Stimulated activated naive CD4-positive, alpha-beta T cell (primary cell): ENCODE measurements around the gene MKRN3.

Experiments used
- DNase-seq, 6 experiments: peaks; one replicate each; lab custom pipeline; 2025; lab: John Stamatoyannopoulos, UW

Gene MKRN3

DNA sequence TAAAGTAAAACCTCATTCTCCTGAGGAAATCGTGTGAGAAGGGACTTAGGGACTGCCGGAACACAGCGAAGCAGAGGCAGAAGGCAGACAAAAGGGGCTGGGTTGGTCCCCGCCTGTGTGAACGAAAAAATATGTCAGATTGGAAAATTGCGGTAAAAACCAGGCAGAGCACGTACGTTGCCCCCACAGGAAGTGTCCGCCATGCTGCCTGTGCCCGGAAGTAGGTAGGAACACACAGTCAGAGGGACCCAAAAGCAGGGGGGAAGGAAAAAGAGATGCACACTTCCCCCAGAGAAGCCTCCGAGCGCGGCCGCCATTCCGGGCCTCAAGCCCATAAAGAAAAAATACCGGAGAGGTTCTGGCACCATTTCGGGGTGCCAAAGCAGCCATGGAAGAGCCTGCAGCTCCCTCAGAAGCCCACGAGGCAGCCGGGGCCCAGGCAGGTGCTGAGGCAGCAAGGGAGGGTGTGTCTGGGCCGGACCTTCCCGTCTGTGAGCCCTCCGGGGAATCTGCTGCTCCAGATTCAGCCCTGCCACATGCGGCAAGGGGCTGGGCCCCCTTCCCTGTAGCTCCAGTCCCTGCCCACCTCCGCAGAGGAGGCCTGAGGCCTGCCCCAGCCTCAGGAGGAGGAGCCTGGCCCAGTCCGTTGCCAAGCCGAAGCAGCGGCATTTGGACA lies at the start of gene MKRN3:
Gene MKRN3 (plus strand): TSS at position 280 of the 676 bp plus-strand sequence. CDS start 109 bp downstream, at position 389.
- DNase-seq: peak; percentile 1 to 48 (median 41)

DNA sequence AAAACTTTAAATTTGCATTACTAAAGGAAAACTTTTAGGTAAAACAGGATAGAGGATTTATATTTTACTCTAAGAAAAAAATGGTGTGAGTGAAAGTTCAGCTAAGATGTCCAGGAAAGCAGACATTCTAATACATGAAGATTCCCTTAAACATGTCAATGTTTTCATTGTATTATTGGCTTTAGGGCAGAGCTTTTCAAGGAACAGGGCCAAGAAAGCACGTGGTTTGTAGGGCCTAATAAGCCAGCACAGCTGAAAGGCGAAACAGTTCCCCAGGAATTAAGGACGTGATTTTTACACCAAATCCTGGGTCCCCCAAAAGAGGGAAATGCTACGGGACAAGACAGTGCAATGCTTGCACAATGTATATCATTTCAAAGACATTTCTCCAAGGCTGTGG lies 48.6 kb upstream of the MKRN3 start:
- no peak for DNase-seq

DNA sequence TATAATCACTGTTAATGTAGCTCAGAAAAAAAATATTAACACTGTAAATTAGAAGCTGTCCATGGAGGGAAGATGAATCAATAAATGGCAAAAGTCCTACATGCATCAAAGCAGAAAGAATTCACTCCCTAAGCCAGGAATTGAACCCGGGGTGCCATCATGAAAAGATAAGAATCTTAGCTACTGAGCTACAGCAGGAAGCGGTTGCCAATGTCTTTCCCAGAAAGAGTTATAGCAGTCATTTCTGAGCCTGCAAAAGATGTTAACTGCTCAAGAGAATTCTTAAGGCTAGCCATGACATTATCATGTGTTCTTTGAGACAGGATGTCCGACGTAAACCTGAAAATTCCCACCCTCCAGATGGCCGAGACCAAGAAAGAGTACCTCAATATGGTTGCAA lies 47.4 kb upstream of the MKRN3 start:
- DNase-seq: no peak

DNA sequence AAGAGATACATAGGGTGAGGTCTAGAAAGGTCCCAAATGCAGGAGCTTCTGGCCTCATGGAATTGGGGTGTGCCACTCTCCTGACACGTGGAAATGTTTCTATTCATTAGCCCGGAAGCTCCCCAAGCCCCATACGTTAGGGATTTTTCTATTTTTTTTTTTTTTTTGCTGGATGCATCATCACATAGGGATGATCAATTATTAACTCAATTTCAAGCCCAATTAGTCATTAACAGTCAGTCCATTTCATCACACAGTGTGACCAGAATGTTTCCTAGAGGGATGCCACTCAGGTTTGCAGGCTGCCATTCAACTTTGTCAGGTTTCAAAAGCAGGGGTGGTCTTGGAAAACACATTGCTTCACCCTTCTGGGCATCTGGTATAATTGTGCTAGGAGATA lies 40.7 kb upstream of the MKRN3 start:
- no peak for DNase-seq

DNA sequence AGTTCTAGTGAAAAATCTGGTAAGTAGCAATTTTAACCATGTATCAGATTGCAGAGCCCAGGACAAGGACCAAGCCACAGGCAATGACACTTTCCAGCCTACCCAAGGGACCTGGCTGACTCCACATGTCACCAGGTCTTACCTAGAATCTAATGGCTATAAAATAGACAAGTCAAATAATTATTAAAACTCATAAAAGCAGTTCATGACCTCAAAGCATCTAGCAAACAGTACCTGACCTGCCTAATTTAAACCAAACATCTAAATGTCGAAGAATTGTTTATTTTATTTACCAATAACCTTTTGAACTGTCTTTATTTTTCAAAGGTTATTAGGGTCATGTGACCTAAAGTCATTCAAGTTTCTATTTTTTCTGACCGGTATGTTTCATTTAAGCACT lies 35.6 kb upstream of the MKRN3 start:
- DNase-seq: no peak

DNA sequence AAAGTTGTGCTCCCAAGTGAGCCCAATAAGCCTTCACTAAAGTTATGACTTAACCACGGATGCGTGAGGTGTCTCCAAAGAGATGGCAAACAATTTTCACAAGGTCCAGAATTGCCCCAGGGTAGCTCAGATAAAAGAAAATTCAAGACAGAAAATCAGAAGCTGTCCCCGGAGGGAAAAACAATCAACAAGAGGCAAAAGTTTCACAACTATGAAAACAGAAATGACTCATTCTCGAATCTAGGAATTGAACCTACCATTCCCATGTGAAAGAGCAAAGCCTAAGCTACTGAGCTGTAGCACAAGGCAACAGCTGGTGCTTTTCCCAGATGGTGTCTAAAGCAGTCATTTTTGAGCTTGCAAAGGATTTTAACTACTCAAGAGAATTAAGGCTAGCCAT lies 33.5 kb upstream of the MKRN3 start:
- DNase-seq: no peak

DNA sequence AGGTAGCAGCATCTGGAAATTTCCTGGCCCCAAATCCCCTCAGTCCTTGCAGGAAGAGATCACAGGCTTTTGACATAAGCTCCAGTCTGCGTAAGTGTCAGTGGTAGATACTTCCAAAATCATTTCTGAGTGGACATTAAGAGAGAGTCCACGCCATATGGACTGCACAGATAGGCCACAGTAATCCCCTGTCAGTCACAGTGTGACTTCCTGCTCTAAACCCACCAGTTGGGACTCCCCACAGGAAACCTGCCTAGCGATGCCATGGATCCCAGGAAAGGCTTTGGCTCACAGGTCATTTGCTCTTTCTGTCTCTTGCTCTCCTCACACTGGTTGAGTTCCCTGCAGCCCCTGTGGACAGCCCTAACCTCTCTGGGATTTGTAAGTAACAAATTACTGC lies 28.8 kb upstream of the MKRN3 start:
- no peak for DNase-seq

DNA sequence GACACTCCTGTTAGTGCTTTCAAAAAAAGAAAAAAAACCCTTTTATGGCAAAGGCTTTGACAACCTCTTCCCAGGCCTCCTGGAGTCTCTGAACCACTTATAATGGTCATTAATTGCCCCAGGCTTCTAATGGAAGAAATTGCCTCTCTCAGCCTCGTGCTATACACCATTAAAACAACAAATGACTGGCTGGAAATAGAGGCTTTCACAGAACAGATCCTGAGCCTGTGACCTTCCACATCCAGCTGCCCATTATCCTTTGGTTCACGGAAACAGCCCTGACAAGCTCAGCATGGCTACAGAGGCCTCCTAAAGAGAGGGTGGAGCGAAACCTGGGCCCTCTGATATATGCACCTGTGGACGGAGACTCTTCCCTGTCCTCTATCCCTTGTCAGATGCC lies 26.8 kb upstream of the MKRN3 start:
- DNase-seq: no peak

DNA sequence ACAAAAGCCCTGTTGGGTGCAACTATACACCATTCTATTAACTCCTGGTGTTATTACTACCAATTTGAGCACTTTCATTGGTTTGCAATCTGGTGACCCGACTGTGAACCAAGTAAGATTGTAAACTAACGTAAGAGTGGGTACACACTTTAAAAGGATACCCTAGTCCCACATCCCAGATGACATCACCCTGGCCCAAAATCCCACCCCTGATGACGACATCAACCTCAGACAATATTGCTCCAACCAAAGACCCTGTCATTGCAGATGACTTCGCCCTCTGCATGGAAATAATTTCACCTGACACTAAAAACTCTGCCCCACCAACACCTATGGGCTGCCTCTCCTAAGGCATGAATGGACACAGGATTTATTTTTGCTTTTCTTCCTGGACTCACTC lies 25.6 kb upstream of the MKRN3 start:
- DNase-seq: no peak

DNA sequence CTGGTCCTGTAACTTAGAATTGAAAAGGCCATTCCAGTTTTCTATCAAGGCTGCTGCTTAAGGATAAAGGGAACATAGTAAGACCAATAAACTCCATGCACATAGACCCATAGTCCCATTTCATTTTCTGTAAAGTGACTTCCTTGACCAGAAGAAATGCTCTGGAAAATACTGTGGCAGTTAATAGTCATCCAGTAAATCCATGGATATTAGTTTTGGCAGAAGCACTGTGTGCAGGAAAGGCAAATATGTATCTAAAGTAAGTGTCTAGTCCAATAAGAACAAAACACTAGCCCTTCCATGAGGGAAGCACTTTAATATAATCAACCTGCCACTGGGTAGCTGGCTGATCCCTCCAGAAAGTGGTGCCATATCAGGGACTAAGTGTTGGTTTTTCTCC lies 19.3 kb upstream of the MKRN3 start:
- DNase-seq: no peak

DNA sequence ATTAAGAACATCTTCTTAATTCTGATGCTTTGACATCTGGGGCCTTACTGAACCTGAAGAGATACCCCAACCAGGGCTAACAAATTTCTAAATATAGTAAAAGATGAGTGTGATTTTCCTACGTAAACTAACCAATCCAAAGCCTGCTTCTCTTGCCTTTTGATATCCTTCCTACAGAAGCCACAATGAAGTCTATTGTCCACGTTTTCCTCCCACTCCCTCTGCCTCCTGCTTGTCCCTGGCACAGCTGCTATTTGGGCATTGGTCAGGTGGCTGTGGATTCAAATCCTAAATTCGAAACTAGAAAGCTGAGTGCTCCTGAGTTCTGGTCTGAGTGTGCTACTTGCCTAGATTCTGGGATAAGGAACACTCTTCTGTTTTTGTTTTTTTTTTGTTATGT lies 17.4 kb upstream of the MKRN3 start:
- DNase-seq: no peak

DNA sequence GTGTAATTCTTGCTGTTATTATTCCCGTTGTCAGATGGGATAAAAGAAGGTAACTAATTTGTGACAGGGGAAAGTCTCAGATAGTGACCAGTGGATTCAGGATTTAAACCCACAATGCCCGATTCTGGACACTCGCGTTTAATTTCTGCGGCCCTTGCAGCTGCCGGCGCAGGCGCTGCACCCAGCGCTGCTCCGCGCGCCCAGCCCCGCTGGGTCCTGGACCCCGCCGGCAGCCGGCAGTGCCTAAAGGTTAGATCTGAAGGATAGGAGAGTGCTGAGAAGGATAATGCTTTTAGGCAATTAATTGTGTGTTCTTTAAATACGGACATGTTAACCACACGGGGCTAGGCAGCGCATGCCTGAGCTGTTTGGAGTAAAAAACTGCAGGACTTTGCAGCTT lies 3.6 kb upstream of the MKRN3 start:
- no peak for DNase-seq

DNA sequence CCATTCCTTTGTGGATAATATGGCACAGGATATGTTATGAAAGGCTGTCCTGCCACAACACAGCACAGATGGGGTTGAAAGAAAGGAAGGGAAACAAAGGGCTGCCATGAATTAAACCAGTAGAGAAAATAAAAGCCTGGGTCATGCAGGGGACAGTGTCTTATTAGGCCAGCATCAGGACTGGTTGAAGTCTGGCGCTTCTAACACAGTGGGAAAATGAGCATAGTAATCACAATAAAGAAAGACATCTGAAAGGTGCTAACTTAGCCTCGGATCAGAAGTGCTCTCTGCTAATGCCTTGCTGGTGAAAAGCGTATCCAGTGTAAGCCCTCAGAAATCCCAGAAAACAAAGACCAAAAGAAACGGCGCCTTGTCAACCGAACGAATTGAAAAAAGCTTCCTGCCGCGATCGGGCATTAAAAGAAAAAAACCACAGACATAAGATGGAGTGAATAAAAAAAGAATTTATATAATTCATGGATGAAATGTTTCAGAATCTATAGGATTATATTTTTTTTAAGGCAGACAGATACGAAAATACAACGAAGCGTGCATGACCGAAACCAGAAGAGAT lies 566 bp upstream of the MKRN3 start:
- DNase-seq: no peak

DNA sequence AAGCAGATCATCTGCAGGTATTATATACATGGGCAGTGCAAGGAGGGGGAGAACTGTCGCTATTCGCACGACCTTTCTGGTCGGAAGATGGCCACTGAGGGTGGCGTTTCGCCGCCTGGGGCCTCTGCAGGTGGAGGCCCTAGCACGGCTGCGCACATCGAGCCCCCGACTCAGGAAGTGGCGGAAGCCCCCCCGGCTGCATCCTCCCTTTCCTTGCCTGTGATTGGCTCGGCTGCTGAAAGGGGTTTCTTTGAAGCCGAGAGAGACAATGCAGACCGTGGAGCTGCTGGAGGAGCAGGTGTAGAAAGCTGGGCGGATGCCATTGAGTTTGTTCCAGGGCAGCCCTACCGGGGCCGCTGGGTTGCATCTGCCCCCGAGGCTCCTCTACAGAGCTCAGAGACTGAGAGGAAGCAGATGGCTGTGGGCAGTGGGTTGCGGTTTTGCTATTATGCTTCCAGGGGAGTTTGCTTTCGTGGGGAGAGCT lies 639 bp downstream of the MKRN3 start:
- peak; percentile 0 to 58 (median 46) for DNase-seq

DNA sequence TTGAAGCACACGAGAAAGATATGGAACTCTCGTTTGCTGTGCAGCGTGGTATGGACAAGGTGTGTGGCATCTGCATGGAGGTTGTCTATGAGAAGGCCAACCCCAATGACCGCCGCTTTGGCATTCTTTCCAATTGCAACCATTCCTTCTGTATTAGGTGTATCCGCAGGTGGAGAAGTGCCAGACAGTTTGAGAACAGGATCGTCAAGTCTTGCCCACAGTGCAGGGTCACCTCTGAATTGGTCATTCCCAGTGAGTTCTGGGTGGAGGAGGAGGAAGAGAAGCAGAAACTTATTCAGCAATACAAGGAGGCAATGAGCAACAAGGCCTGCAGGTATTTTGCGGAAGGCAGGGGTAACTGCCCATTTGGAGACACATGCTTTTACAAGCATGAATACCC lies 1.2 kb downstream of the MKRN3 start:
- DNase-seq: no peak

DNA sequence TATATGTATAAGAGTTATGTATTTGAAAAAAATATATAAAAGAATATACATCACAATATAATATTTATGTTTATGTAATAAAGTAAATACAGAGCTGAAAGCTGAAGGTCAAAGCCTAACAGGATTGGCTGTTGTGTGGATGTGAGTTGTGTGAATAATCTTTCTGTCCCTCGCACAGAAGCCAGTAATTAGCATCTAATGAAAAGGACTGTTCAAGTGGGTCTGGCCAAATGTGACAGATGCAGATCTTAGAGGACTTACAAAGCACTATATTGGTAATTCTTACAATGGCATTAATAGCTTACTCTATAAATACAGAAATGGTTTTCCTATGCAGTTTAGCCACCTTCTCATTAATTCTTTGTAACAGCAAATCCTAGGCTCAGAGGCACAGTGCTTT lies 2.4 kb downstream of the MKRN3 start:
- DNase-seq: no peak

DNA sequence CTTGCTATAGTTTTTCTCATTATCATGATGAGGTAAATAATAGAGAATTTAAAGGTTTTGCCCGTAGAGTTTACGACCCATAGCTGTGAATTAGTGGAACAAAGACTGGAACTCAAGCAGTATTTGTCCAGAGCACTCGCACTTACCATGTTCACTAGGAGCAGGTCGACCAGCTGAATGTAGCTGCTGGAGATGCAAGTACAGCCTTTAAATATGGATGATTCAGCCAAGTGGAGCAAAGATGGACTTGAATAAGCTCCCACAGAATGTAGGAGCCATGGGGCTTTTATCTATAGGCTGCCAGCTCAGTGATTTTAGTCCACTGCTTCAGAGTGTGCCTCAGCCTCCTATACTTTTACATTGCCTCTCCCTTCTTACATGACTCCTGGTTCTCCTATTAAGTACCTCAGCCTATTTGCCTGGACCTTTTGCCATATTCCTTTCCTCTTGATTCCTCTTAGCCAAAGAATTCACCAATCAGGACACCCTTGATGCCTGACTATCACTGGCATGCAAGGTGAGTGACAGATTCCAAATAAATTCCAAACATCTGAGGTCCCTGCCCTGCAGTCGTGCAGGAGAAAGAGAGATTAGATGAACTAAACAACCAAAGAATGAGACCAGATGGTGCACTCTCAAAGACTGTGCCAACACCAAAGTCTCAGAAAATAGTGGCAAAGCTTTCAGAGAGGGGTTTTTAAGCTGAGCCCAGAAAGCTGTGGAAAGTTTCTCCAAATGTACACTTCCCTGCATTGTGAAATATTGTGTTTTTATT lies 3.9 kb downstream of the MKRN3 start:
- no peak for DNase-seq

DNA sequence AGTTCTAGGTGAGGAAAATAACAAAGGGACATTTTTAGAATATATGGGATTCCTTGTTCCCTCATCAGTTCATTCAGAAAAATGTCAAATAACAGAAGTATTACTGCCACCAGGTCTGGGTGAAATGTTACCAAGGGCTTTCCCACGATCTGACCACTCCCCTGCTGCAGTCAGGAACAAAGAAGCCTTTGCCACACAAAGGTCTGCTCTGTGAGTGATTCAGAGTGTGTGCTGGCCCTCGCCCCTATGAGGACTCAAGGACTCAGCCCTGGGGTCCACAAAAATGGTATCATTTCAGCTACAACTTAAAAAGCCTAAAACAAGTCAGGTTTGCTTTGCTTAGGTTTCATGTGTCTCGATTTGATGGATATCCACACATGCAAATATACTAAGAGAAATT lies 5.0 kb downstream of the MKRN3 start:
- DNase-seq: no peak

DNA sequence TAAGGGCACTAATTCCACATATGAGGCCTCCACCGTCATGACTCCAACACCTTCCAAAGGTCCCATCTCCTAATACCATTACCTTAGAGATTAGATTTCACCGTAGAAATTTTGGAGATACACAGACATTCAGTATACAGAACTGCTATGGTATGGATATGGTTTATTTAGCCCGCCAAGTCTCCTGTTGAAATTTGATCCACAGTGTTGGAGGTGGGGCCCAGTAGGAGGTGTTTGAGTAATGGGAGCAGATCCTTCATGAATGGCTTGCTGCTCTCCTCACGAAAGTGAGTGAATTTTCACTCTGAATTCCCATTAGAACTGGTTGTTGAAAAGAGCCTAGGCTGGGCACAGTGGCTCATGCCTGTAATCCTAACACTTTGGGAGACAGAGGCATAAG lies 7.4 kb downstream of the MKRN3 start:
- DNase-seq: no peak

DNA sequence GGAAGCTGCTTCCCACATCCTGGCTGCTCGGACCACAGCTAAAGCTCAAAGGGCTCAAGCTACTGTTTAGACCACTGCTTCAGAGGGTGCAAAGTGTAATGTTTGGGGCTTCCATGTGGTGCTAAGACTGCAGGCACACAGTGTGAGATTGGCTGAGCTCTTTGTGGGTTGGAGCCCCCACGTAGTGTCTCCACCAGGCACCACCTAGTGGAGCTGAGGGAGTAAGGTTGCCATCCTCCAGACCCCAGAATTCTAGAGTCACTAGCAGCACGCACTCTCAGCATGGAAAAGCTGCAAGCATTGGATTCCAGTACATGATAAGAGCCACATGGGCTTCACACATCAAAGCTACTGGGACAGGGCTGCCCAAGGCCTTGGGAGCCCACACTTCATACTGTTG lies 9.3 kb downstream of the MKRN3 start:
- DNase-seq: no peak

DNA sequence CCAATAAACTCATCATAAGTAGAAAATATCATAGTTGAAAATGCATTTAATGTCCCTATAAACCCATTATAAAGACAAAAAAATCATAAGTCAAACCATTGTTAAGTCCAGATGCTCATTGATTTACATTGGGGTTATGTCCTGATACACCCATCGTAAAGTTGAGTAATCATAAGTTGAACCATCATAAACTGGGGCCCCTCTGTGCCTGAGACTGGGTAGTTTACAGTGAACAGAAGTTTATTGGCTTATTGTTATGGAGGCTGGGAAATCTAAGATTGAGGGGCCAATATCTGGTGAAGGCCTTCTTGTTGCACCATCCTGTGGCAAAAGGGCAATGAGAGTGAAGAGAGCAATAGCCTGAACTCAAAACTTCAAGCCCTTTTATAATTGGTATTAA lies 10.6 kb downstream of the MKRN3 start:
- no peak for DNase-seq

DNA sequence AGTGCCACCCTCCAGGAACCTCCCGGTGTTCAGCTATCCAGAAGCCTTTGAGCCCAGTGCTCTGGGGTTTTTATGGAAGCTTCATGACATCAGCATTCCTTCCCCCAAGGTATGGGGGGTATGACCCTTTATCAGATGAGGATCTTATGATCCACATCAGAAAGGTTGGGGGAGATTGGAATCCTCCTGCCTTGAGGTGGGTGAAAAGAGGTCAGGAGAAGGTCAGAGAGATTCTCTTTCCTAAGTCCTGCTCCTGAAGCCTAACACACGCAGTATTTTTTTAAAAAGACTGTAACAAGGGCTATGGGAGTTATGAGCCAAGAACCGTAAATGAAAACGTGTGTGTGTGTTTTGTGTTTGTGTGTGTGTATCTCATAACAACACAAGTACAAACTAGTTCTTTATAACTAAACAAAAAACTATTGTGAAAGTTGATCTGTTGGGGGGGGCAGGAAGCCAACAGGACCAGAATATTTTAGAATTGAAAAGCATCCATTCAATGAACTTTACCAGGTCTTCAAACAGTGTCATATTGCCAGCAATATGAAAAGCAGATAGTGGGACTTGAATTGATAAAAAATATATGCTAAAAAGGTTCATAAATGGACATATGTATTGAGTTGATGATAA lies 13.2 kb downstream of the MKRN3 start:
- no peak for DNase-seq

DNA sequence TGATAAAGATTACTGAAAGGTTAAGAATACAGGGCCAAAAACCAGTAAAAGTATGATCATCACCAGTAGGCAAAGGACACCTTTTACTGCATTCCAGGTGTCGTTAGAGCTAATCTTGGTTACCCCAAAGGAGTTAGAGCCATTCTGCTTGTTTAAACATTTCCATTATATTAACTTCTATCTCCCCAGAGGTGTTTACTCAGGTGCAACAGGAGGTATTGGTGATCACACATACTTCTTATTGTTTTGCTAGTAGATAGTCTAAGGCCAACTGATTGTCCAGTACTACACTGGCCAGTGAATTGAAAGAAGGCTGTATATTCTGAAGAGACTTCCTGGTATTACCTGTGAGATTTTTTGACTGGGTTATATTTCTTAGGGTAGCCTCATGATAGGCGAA lies 22.8 kb downstream of the MKRN3 start:
- no peak for DNase-seq
